ENCODE data around the gene PPBP. TPM values are rescaled to one million over a fixed set of nuclear protein-coding genes. Genes with fewer than 3 reads are reported as not detected.

The PPBP gene
- polyA plus RNA-seq, 1 of the 3 experiments (the other 2 are of a cell fraction), result not detected

DNA sequence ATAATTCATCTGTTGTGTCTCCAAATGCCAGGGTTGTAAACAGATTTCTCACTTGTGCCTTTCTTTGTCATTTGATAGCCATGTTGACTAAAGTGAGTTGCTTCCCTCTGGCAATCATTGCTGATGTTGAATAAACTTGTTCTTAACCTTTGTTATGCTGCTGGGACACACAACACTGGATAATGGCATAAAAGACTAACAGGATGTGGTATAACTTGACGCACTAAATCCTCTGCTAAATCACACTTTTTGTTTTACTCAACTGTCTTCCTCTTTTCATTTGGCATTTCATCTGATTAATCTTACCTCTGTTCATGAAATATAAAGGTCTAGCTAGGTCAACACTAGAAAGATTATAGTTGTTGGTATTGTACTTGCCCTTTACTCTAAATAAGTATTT lies 28.1 kb upstream of the PPBP start:
- no peaks in the 10 kb centered on the region for H3K79me2 ChIP-seq (ENCODE audit: insufficient read depth)
- H2AFZ ChIP-seq (ENCODE audit: low read depth), result no peak overlapping the region
- H3K4me2 ChIP-seq, result no peak overlapping the region
- no peaks in the 10 kb centered on the region for H3K4me1 ChIP-seq (ENCODE audit: control insufficient read depth in 1 of 2, insufficient read depth in 2 of 2, low read depth in 1 of 2, low read length in 1 of 2)
- H3K9me2 ChIP-seq, result no peaks in the 10 kb centered on the region
- no peak overlapping the region for H3K9ac ChIP-seq
- H3F3A ChIP-seq (replicated peaks; ENCODE audit: insufficient read depth), result no peaks in the 10 kb centered on the region
- H3K9me3 ChIP-seq, result no peaks in the 10 kb centered on the region
- no peak overlapping the region for H3K4me3 ChIP-seq (ENCODE audit: low read depth in 2 of 2, low read length in 1 of 2)
- H3K27ac ChIP-seq (ENCODE audit: low read depth in 2 of 2, low read length in 1 of 2), result no peak overlapping the region
- CTCF ChIA-PET, result no interaction called here
- no peaks in the 10 kb centered on the region for H3K36me3 ChIP-seq (replicated peaks in 1 of 2; ENCODE audit: control insufficient read depth in 1 of 2, insufficient read depth in 2 of 2, low read length in 1 of 2)
- no peaks in the 10 kb centered on the region for H3K27me3 ChIP-seq (ENCODE audit: insufficient read depth)
- TF ChIP-seq POLR2AphosphoS5 (IDR thresholded peaks at IDR 0.05; ENCODE audit: low read depth, low read length), result no peak
- TF ChIP-seq EZH2phosphoT487 (IDR thresholded peaks at IDR 0.05; ENCODE audit: borderline replicate concordance, low read depth), result no peak
- no peak for TF ChIP-seq MXI1 (IDR thresholded peaks at IDR 0.05; ENCODE audit: low read depth, low read length)
- no peak for TF ChIP-seq NFIC (IDR thresholded peaks at IDR 0.05; ENCODE audit: borderline replicate concordance)
- no peak for TF ChIP-seq CHD2 (IDR thresholded peaks at IDR 0.05; ENCODE audit: low read length, partially characterized antibody)
- no peak for TF ChIP-seq FOXM1 (IDR thresholded peaks at IDR 0.05; ENCODE audit: low read depth)
- TF ChIP-seq, protein P1, sequence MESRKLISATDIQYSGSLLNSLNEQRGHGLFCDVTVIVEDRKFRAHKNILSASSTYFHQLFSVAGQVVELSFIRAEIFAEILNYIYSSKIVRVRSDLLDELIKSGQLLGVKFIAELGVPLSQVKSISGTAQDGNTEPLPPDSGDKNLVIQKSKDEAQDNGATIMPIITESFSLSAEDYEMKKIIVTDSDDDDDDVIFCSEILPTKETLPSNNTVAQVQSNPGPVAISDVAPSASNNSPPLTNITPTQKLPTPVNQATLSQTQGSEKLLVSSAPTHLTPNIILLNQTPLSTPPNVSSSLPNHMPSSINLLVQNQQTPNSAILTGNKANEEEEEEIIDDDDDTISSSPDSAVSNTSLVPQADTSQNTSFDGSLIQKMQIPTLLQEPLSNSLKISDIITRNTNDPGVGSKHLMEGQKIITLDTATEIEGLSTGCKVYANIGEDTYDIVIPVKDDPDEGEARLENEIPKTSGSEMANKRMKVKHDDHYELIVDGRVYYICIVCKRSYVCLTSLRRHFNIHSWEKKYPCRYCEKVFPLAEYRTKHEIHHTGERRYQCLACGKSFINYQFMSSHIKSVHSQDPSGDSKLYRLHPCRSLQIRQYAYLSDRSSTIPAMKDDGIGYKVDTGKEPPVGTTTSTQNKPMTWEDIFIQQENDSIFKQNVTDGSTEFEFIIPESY (IDR thresholded peaks at IDR 0.05; ENCODE audit: borderline replicate concordance, low read depth), result no peak
- TF ChIP-seq SIN3A (IDR thresholded peaks at IDR 0.05; ENCODE audit: borderline replicate concordance, low read depth, low read length), result no peak
- TF ChIP-seq ELF1 (IDR thresholded peaks at IDR 0.05), result no peak
- TF ChIP-seq FOSL2 (IDR thresholded peaks at IDR 0.05; ENCODE audit: borderline replicate concordance, low read depth), result no peak
- TF ChIP-seq RFX5 (IDR thresholded peaks at IDR 0.05; ENCODE audit: low read length), result no peak
- TF ChIP-seq, protein P2, sequence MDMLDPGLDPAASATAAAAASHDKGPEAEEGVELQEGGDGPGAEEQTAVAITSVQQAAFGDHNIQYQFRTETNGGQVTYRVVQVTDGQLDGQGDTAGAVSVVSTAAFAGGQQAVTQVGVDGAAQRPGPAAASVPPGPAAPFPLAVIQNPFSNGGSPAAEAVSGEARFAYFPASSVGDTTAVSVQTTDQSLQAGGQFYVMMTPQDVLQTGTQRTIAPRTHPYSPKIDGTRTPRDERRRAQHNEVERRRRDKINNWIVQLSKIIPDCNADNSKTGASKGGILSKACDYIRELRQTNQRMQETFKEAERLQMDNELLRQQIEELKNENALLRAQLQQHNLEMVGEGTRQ (IDR thresholded peaks at IDR 0.05; ENCODE audit: borderline replicate concordance, low read depth, low read length), result no peak
- no peak for TF ChIP-seq JUND (IDR thresholded peaks at IDR 0.05)
- TF ChIP-seq TCF12 (IDR thresholded peaks at IDR 0.05), result no peak
- TF ChIP-seq, protein P3, sequence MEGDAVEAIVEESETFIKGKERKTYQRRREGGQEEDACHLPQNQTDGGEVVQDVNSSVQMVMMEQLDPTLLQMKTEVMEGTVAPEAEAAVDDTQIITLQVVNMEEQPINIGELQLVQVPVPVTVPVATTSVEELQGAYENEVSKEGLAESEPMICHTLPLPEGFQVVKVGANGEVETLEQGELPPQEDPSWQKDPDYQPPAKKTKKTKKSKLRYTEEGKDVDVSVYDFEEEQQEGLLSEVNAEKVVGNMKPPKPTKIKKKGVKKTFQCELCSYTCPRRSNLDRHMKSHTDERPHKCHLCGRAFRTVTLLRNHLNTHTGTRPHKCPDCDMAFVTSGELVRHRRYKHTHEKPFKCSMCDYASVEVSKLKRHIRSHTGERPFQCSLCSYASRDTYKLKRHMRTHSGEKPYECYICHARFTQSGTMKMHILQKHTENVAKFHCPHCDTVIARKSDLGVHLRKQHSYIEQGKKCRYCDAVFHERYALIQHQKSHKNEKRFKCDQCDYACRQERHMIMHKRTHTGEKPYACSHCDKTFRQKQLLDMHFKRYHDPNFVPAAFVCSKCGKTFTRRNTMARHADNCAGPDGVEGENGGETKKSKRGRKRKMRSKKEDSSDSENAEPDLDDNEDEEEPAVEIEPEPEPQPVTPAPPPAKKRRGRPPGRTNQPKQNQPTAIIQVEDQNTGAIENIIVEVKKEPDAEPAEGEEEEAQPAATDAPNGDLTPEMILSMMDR (IDR thresholded peaks at IDR 0.05), result no peak
- no peak for TF ChIP-seq PBX3 (IDR thresholded peaks at IDR 0.05)
- TF ChIP-seq RCOR1 (IDR thresholded peaks at IDR 0.05; ENCODE audit: low read length), result no peak
- no peak for TF ChIP-seq TAF1 (IDR thresholded peaks at IDR 0.05; ENCODE audit: borderline replicate concordance, low read depth, low read length)
- no peak for TF ChIP-seq RAD21 (IDR thresholded peaks at IDR 0.05; ENCODE audit: low read length)
- H4K20me1 ChIP-seq (ENCODE audit: insufficient read depth), result no peaks in the 10 kb centered on the region
- POLR2A ChIA-PET, result no interaction called here
- WGBS (ENCODE audit: low lambda C conversion rate), result 0% methylated on average over 1 of the region's 1 CpG
- no peak for DNase-seq
